HG02981 (cell line): ENCODE results near the gene RCVRN.

Experiments used
- ATAC-seq: cut with Tn5 transposase; IDR thresholded peaks from one replicate; pipeline ENCODE4 v1.9.1; 2021; ENCODE audit warnings: mild to moderate bottlenecking, moderate library complexity; ENCODE audit not compliant: unreplicated experiment

The RCVRN gene

GRCh38 chr17:9859781-9860180 lies 45.3 kb downstream of the RCVRN start:
- no peak for ATAC-seq

- no peak for ATAC-seq
These were observed 50.0 kb downstream of the RCVRN start for GRCh38 chr17:9855036-9855435.

- ATAC-seq: no peak
These were observed 50.8 kb downstream of the RCVRN start for GRCh38 chr17:9854255-9854654.

GRCh38 chr17:9850151-9850550 lies 54.9 kb downstream of the RCVRN start:
- ATAC-seq: no peak
